Right renal cortex interstitium (tissue), 3 donors: ENCODE data around the gene GPR25. TPM values are rescaled to one million over a fixed set of nuclear protein-coding genes. Genes with fewer than 3 reads are reported as not detected.

Experiments
- DNase-seq, 3 donors: peaks; one replicate each; pipeline ENCODE4 v3.0.0-alpha.2; 2013; ENCODE audit warnings: low read depth in 3 of 3, low spot score in 2 of 3
- polyA plus RNA-seq, 3 donors: library from polyadenylated mRNA; unstranded; fragments of 120-200 nt; gene quantifications; one replicate each; pipeline ENCODE4 v1.2.1, GENCODE V29; 2013; ENCODE audit not compliant: insufficient read length in 3 of 3

Gene GPR25
- polyA plus RNA-seq, 3 donors: not detected

GRCh38 chr1:200893411-200893901 is 20.7 kb downstream of the GPR25 start:
- no peak for DNase-seq

DNA sequence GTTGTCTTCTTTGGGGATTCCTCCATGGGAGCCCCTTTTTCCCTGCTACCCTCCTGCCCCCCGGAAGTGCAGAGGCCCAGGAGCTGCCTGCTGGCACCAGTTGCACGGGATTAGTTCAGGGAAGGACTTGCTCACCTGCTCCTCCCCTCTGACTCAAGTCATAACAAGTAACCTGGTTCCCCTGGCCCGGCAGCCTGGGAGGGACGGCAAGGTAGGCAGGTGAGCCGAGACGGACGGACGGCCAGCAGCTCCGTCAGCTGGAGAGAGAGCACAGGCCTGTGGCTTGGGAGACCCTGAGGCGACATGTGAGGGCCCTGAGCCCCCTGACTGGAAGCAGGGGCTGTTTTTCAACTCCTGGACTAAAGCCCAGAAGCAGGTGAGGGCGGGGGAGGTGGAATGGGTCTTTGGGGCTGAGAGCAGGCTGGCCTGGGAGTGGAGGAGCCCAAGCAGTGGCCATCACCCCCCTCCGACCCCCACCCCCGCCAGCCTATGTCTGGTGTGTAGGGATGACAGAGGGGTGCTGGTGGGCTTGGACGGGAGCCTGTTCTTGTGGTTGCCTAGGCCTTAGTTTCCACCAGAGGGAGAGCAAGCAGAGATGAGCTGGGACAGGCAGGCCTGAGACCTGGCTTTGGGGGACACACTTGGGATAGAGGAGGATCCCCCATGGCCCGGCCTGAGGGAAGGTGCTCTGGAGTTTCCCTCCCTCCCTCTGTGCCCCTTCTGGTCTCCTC is 22.1 kb downstream of the GPR25 start, which contains the start of gene INAVA:
Gene INAVA (plus strand): TSS at position 189 of the 731 bp plus-strand sequence. CDS start 3,501 bp downstream, outside the sequence.
- DNase-seq: no peak

DNA sequence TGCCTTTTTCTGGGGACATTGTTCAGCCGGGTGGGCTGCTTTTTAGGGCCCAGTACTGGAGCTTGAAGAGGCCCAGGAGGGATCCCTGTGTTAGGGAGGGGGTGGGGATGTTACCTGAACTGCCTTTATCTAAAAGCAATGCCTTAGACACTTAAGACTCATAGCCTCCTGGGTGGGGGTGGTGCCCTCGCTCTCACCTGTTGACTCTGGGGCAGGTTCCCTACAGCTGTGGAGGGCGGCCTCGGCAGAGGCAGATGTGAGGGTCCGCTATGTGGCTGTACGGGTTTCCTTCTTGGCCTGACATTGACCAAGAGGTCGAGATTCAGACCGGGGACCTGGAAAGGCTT is 22.6 kb downstream of the GPR25 start:
- DNase-seq: no peak

DNA sequence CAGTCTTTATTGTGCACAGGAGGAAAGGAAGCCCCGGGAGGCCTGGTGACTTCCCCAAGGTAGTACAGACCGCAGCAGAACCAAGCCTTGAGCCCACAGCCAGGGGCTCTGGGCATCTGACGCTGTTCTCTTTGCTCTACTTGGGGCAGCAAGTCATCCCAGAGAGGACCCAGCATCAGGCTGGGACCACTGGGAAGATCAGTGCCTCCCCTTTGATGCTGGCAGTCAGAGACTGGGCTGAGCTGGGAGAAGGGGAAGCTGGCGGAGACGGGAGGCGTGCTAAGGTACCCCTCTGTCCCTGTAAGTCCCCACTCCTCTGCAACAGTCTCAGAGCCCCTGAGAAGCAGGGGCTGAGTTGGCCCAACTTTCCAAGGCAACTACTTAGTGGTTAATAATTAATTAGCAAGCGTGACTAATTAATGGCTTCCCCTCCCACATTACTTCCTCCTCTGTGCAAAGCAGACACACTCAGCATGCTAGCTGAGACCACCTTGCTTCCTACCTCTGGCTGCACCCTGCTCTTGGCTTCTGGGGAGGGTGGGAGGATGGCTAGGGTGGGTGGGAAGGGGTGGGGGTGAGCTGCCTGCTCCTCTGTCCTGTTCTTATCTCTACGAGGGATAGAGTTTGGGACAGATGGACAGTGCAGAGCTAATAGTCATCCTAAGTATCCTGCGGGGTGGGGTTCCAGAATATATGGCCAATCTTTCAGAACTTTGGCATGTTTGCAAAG is 23.2 kb downstream of the GPR25 start:
- DNase-seq: no peak

GRCh38 chr1:200896531-200897196 is 23.9 kb downstream of the GPR25 start:
- DNase-seq: no peak

DNA sequence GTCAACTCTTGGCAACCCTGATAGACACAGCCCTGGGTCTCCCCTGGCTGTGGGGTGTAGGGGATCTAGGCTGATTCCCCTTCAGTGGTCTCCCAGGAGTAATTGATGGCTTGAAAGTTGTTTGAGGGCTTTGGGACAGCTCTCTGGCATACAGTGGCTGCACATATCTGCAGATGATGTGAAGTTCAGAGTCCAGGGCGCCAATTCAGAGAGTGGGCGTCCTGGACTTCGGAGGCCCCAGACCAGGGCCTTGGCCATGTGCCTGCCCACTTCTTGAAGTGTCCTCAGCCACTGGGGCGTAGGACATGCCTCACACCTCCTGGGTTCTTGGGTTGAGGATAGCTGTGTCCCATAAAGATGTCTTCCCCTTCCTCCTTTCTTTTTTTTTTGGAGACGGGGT is 24.5 kb downstream of the GPR25 start:
- DNase-seq: no peak

DNA sequence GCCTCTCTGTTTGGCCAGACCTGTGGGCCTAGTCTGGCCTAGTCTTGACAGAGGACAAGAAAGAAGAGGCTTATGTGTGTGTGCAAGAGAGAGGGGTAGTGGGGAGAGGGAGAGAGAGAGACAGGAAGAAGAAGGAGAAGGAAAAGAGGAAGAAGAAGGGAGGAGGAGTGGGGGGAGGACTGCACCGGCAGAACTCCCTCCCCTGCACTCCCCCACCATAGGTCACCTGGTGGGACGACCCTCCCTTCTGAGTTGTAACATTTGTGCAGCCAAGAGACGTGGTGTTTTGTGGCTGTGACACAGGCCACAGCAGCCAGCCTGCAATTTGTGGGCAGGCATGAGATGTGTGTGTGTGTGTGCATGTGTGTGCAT is 26.2 kb downstream of the GPR25 start:
- DNase-seq: no peak

DNA sequence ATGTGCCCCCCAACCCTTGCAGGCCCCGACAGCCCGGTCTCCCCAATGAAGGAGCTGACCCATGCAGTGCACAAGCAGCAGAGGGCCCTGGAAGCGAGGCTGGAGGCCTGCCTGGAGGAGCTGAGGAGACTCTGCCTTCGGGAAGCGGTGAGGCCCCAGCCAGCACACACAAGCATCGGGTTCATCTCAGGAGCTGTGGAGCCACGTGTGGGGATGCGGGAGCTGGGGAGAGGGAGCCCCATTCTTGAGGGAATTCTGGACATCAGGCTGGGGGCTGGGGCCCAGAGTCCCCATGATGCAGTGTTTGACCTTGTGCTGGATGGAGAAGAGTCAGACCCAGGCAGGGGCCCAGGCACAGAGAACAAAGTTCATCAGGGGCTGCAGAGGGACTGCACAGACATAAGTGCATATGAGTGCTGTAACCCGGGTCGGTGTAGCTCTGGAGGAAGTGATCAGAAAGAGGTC is 26.7 kb downstream of the GPR25 start:
- no peak for DNase-seq

DNA sequence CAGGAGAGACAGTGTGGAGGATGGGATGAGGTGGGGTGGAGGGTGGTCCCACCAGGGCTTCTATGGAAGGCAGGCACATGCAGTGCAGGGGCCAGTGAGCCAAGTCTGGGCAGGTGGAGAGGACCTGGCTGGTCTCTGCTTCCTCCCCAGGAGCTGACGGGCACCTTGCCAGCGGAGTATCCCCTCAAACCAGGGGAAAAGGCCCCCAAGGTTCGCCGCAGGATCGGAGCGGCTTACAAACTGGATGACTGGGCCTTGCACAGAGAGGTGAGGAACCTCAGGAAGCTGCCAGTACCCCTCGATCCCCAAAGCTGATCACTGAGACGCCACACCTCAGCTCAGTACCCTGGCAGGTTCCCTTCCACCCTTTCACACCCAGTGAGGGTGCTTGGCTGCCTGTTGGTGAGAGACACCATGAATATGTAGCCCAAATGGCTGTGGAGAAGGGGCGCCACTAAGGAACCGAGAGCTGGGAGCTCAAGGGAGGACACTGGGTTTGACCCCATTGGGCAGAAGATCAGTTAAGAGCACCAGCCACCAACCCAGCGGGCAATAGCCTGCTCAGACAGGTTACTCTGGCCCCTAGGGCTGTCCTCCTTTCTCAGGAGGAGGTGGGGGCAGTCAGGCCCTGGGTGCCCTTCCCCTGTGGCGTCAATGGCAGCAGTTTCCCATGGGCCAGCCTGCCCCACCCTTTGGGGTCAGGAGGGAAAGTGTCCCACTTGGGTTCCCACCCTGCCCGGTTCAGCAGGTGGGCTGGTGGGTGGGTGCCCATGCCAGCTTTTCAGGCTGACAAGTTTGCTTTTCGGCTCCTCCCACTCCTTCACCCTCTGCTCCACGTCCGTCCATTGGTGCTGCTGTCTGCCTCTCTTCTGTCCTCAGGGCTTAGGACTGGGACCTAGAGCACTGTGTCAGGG is 27.4 kb downstream of the GPR25 start:
- no peak for DNase-seq

DNA sequence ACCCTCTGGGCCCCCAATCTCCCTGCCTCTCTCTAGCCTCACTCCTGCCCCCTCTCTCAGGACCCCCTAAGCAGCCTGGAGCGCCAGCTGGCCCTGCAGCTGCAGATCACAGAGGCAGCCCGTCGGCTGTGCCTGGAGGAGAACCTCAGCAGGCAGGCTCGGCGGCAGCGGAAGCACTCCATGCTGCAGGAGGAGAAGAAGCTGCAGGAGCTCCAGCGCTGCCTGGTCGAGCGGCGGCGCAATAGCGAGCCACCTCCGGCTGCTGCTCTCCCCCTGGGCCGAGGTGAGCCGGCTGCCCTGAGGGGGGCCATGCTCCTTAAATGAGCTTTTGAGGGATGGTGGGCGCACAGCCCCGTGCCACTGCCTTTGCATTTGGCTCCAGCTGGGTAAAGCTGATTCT is 28.1 kb downstream of the GPR25 start:
- DNase-seq: no peak

- no peak for DNase-seq
These were observed 28.6 kb downstream of the GPR25 start for GRCh38 chr1:200901350-200901749.

DNA sequence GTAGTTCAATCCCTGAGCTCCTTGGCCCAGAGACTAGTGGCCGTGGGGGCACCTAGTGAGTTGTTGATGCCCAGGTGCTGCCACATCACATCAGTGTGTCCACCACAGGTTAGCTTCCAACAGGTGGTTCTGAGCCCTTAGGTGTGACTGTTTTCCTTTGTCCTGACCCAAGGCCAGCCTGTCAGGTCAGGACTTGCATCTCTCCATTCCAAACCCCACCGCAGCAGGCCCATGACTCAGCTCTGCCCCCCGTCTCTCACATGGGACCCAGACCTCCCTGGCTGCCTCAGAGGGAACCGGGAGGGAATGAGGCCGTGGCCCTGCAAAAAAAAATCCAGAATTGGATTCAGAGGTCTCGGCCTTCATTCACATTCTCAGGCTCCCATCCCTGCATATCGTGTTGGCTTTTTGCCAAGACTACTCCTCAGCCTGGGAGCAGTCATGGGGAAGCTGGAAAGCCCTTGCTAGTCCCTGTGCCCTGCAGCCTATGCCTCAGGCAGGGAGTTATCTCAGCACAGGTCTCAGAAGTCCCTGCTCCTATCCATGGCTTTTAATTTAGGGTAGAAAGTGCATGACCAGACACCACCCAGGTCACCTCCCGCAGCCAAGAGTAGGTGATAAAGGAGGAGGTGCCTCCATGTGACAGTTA is 29.1 kb downstream of the GPR25 start:
- no peak for DNase-seq

- no peak for DNase-seq
These were observed 31.0 kb downstream of the GPR25 start for GRCh38 chr1:200903793-200904192.

GRCh38 chr1:200904772-200905171 is 32.0 kb downstream of the GPR25 start:
- no peak for DNase-seq

DNA sequence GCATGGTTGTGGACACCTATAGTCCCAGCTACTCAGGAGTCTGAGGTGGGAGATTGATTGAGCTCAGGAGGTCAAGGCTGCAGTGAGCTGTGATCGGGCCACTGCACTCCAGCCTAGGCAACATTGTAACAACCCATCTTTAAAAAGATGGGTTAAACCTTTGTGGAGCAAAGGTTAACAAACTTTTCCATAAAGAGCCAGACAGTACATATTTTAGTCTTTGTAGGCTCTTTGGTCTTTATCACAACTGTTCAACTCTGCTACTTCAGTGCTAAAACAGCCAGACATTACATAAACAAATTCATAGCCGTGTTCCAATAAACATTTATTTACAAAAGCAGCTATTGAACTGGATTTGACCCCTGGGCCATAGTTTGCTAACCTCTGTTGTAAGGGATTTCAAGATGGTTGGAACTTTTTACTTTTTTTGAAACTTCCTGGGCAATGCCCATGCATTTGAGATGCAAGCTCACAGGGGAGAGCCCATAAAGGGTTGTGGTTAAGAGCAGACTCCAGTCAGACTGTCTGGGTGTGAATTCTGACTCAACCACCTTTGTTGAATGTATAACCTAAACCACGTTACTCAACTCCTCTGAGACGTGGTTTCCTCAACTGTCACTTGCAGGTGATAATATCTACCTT is 32.8 kb downstream of the GPR25 start:
- no peak for DNase-seq

GRCh38 chr1:200906491-200906890 is 33.7 kb downstream of the GPR25 start:
- DNase-seq: no peak

DNA sequence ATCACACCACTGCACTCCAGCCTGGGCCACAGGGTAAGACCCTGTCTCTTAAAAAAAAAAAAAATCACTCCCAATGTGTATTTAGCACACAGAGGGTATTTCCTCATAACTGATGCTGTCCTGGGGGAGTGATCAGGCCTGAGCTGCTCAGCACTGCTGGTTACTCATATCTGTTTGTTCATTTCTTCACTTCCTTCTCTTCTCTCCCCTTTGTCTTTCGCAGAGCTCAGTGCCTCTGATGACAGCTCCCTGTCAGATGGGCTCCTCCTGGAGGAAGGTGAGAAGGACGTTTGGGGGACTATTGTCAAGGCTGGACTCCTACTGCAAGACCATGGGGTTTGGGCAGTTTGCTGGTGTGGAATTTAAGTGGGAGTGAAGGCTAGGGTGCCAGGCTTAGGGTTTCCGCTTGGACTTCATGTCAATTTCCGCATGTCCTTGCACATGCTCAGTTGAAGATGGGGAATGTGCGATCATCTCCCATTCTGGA is 34.9 kb downstream of the GPR25 start:
- DNase-seq: no peak

DNA sequence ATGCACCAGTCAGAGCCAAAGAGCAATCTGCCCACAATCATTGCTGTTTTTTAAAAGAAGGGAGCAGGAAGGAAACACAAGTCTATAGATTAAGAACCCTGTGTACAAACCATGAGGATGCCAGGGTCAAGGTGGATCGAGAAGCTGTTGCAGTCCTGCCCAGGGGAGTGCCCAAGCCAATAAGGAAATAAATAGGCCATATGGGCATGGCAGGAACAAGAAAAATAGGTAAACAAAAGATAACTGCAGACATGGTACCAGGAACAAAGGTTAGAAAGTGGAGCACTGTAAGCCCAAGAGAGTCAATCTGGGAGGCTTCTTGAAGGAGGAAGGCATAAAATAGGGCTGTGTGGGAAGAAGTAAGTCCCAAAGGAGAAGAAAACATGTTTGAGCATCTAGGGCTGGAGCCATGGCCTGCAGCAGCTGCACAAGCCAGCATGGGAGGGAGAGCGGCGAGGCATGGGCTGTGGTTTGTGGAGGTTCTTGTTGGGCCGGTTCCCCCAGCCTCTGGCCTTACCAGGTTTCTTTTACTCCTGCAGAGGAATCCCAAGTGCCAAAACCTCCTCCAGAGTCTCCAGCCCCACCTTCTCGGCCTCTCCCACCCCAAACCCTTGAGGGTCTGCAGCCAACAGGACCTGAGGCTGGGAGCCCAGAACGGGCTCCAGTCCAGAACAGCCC is 35.5 kb downstream of the GPR25 start:
- DNase-seq: no peak

GRCh38 chr1:200909071-200909470 is 36.3 kb downstream of the GPR25 start:
- DNase-seq: no peak
